ENCODE data around the gene EPN2.
A peak's percentile ranks its signal among the peaks of the same experiment; 100 is the strongest.

Gene EPN2

GRCh38 chr17:19365833-19366636 lies 128.9 kb downstream of the EPN2 start:
- no peak for DNase-seq (ENCODE audit: low spot score)

GRCh38 chr17:19366637-19366972 lies 129.4 kb downstream of the EPN2 start:
- DNase-seq (ENCODE audit: low spot score), result no peak

GRCh38 chr17:19368229-19368628 lies 131.1 kb downstream of the EPN2 start:
- DNase-seq (ENCODE audit: low spot score), result no peak

GRCh38 chr17:19369107-19369778 lies 132.1 kb downstream of the EPN2 start:
- DNase-seq (ENCODE audit: low spot score), result no peak

GRCh38 chr17:19369846-19370492 lies 132.8 kb downstream of the EPN2 start:
- no peak for DNase-seq (ENCODE audit: low spot score)

- DNase-seq (ENCODE audit: low spot score), result no peak
Observed at GRCh38 chr17:19370493-19370960, 133.4 kb downstream of the EPN2 start.

GRCh38 chr17:19371259-19372010 lies 134.3 kb downstream of the EPN2 start:
- no peak for DNase-seq (ENCODE audit: low spot score)

- no peak for DNase-seq (ENCODE audit: low spot score)
Observed at GRCh38 chr17:19372011-19372370, 134.8 kb downstream of the EPN2 start.

GRCh38 chr17:19372439-19372838 lies 135.3 kb downstream of the EPN2 start:
- DNase-seq (ENCODE audit: low spot score), result no peak

- no peak for DNase-seq (ENCODE audit: low spot score)
Observed at GRCh38 chr17:19372866-19373504, 135.8 kb downstream of the EPN2 start.

GRCh38 chr17:19374136-19374535 lies 137.0 kb downstream of the EPN2 start:
- DNase-seq (ENCODE audit: low spot score), result no peak

GRCh38 chr17:19375732-19376131 lies 138.6 kb downstream of the EPN2 start:
- DNase-seq (ENCODE audit: low spot score), result no peak

GRCh38 chr17:19376811-19377210 lies 139.6 kb downstream of the EPN2 start:
- no peak for DNase-seq (ENCODE audit: low spot score)

GRCh38 chr17:19377602-19378415 lies 140.6 kb downstream of the EPN2 start:
- peak; percentile 99 for DNase-seq (ENCODE audit: low spot score)

GRCh38 chr17:19378416-19379360 lies 141.5 kb downstream of the EPN2 start, which contains the start of gene MAPK7:
Gene MAPK7 (plus strand): TSS chr17:19378498. CDS start chr17:19378901, 403 bp downstream.
- DNase-seq (ENCODE audit: low spot score), result no peak

GRCh38 chr17:19379361-19380065 lies 142.3 kb downstream of the EPN2 start:
- no peak for DNase-seq (ENCODE audit: low spot score)

- no peak for DNase-seq (ENCODE audit: low spot score)
Observed at GRCh38 chr17:19380481-19381301, 143.5 kb downstream of the EPN2 start.

GRCh38 chr17:19381361-19381740 lies 144.2 kb downstream of the EPN2 start:
- DNase-seq (ENCODE audit: low spot score), result no peak

All from AG08395 (cell line).